Measurements from ENCODE around the gene CD180.

The CD180 gene

DNA sequence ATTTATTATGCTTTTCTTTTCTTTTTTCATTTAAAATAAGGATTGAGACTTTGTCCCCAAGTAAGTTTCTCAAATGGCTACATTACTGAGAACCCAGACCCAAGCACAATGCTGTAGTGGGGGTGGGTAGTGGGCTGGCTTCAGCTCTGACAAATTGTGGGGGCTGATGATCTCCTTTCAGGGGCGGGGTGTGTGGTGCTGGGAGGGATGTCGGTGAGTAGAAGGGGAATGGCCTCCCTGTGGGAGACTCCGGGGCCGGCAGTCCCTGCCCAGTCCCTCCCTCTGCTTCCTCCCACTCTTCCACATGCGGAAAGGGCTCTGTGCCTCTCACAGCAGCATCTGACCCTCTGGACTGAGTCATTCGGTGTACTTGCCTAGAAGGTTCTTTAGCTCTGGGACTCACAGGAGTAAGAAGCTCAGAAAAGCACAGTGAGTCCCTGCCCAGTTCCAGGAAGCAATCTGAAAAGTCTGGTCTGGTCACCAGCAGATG, 14.3 kb downstream of the CD180 start:
- Histone ChIP-seq H3K27ac (replicated peaks) (peak overlapping the region; percentile 52), H3K4me3 (replicated peaks; ENCODE audit: insufficient read depth, low read length) (no peak overlapping the region), H3K27me3 (ENCODE audit: insufficient read depth, poor library complexity, severe bottlenecking) (no peaks in the 10 kb centered on the region)
- DNase-seq (ENCODE audit: low read depth in 1 of 2, low spot score in 1 of 2): no peak
- no peak for TF ChIP-seq POLR2AphosphoS5 (IDR thresholded peaks at IDR 0.05; ENCODE audit: low read depth)

DNA sequence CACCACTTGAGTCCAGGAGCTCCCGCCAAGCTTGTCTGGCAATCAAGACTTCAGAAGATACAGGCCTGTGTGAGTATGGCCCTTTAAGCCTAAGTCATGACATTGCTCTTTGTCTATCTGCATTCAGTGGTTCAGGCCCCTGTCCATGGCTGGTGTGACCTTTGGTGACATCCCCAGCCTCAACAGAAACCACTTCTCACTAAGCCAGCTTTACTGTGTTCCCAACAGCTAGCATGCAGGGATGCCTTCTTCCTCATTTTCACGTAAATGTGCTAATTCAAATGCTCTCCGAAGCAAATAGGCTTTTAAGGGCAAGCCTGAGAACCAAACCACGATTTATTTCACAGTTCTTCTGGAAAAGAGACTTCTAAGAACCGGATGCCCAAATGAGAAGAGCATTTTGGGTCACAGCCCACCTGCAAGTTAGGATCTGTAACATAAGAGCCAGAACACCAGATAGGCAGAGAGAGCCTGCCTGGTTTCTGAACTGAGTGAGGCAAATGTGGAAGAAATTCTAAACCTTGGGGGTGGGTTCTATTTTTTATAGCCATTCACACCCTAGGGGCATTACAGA, 14.9 kb downstream of the CD180 start:
- H3K27ac ChIP-seq (replicated peaks): peak overlapping the region; percentile 52
- no peak overlapping the region for H3K4me3 ChIP-seq (replicated peaks; ENCODE audit: insufficient read depth, low read length)
- DNase-seq (ENCODE audit: low read depth in 1 of 2, low spot score in 1 of 2): peak in 1 of 2 experiments; percentile 63
- TF ChIP-seq, protein P1, sequence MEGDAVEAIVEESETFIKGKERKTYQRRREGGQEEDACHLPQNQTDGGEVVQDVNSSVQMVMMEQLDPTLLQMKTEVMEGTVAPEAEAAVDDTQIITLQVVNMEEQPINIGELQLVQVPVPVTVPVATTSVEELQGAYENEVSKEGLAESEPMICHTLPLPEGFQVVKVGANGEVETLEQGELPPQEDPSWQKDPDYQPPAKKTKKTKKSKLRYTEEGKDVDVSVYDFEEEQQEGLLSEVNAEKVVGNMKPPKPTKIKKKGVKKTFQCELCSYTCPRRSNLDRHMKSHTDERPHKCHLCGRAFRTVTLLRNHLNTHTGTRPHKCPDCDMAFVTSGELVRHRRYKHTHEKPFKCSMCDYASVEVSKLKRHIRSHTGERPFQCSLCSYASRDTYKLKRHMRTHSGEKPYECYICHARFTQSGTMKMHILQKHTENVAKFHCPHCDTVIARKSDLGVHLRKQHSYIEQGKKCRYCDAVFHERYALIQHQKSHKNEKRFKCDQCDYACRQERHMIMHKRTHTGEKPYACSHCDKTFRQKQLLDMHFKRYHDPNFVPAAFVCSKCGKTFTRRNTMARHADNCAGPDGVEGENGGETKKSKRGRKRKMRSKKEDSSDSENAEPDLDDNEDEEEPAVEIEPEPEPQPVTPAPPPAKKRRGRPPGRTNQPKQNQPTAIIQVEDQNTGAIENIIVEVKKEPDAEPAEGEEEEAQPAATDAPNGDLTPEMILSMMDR (IDR thresholded peaks at IDR 0.05; ENCODE audit: insufficient read depth, low read length): no peak
- no peak for TF ChIP-seq POLR2AphosphoS5 (IDR thresholded peaks at IDR 0.05; ENCODE audit: low read depth)
- peak; percentile 64 for TF ChIP-seq SPI1 (IDR thresholded peaks at IDR 0.05; ENCODE audit: borderline replicate concordance, low read depth)
- H3K27me3 ChIP-seq (ENCODE audit: insufficient read depth, poor library complexity, severe bottlenecking): no peaks in the 10 kb centered on the region

DNA sequence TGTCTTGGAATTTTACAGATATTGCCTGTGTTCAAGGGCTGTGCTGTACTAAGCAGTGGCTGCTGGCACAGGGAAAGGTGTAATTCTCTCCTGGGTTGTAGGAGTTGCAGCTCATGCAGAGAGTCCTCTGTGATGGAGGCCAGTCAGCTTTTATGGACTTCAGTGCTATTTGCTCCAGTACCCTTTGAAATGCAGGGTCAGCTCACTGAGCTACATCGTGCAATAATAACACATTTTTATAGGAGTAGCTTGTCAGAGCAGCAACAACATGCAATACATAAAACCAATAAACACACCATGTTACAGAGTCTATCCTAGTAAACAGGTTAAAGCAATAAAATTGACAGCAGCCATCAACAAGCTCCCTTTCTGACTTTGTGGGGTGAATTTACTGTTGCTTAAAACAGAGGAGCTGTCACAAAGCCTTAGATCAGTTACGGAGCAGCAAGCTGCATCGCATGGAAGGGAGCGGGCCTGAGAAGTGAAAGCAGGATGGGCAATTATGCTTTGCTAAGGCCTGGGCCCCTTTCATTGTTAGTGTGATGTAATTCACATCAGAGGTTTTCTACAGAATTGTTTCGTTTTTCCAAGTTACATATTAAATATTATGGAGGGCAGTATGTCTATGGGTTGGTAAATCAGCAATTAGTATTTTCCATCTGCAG, 16.8 kb downstream of the CD180 start:
- no peak for DNase-seq (ENCODE audit: low read depth in 1 of 2, low spot score in 1 of 2)
- H3K27me3 ChIP-seq (ENCODE audit: insufficient read depth, poor library complexity, severe bottlenecking): no peaks in the 10 kb centered on the region
- H3K4me3 ChIP-seq (replicated peaks; ENCODE audit: insufficient read depth, low read length): no peak overlapping the region
- no peak overlapping the region for H3K27ac ChIP-seq (replicated peaks)
- no peak for TF ChIP-seq GABPA (IDR thresholded peaks at IDR 0.05; ENCODE audit: low read depth)
- TF ChIP-seq, protein P1 (IDR thresholded peaks at IDR 0.05; ENCODE audit: insufficient read depth, low read length): no peak
- no peak for TF ChIP-seq REST (IDR thresholded peaks at IDR 0.05; ENCODE audit: insufficient replicate concordance, low read depth)
- TF ChIP-seq POLR2AphosphoS5 (IDR thresholded peaks at IDR 0.05; ENCODE audit: low read depth): no peak
- no peak for TF ChIP-seq SPI1 (IDR thresholded peaks at IDR 0.05; ENCODE audit: borderline replicate concordance, low read depth)

GRCh38 chr5:67178966-67179365, 17.6 kb downstream of the CD180 start:
- Histone ChIP-seq H3K27me3 (ENCODE audit: insufficient read depth, poor library complexity, severe bottlenecking) (no peaks in the 10 kb centered on the region), H3K4me3 (replicated peaks; ENCODE audit: insufficient read depth, low read length) (no peak overlapping the region), H3K27ac (replicated peaks) (no peak overlapping the region)
- TF ChIP-seq GABPA (IDR thresholded peaks at IDR 0.05; ENCODE audit: low read depth): no peak
- TF ChIP-seq REST (IDR thresholded peaks at IDR 0.05; ENCODE audit: insufficient replicate concordance, low read depth): no peak
- DNase-seq (ENCODE audit: low read depth in 1 of 2, low spot score in 1 of 2): no peak

GRCh38 chr5:67178085-67178484, 18.5 kb downstream of the CD180 start:
- no peaks in the 10 kb centered on the region for H3K27me3 ChIP-seq (ENCODE audit: insufficient read depth, poor library complexity, severe bottlenecking)
- H3K4me3 ChIP-seq (replicated peaks; ENCODE audit: insufficient read depth, low read length): no peak overlapping the region
- TF ChIP-seq SPI1 (IDR thresholded peaks at IDR 0.05; ENCODE audit: borderline replicate concordance, low read depth): no peak
- TF ChIP-seq, protein P1 (IDR thresholded peaks at IDR 0.05; ENCODE audit: insufficient read depth, low read length): no peak
- TF ChIP-seq GABPA (IDR thresholded peaks at IDR 0.05; ENCODE audit: low read depth): no peak
- TF ChIP-seq REST (IDR thresholded peaks at IDR 0.05; ENCODE audit: insufficient replicate concordance, low read depth): no peak
- TF ChIP-seq POLR2AphosphoS5 (IDR thresholded peaks at IDR 0.05; ENCODE audit: low read depth): no peak
- peak overlapping the region; percentile 37 for H3K27ac ChIP-seq (replicated peaks)
- DNase-seq (ENCODE audit: low read depth in 1 of 2, low spot score in 1 of 2): no peak

Data from HL-60 (cell line).